ENCODE data around the gene KCNK2. TPM values are rescaled to one million over a fixed set of nuclear protein-coding genes. Genes with fewer than 3 reads are reported as not detected.

The KCNK2 gene
- total and polyA plus RNA-seq, 2 of the 4 experiments (the other 2 are of a cell fraction): 45.9 to 86.9 TPM

GRCh38 chr1:215192306-215192705 is 109.8 kb downstream of the KCNK2 start:
- Histone ChIP-seq H3K4me1 (ENCODE audit: control insufficient read depth, insufficient read depth, low read length) (peaks cover 5% of the 10 kb centered on the region), H3K14ac (replicated peaks; ENCODE audit: low read depth, low read length) (no peak overlapping the region), H2BK15ac (ENCODE audit: low read depth, low read length) (no peak overlapping the region), H3K4me3 (ENCODE audit: insufficient read depth, low read depth, low read length) (no peak overlapping the region), H3K4me2 (ENCODE audit: low read depth, low read length) (no peak overlapping the region), H3K18ac (ENCODE audit: low read depth, low read length) (no peak overlapping the region), H3K36me3 (ENCODE audit: control insufficient read depth, insufficient read depth, low read length) (no peaks in the 10 kb centered on the region), H3K9ac (ENCODE audit: low read depth, low read length) (no peak overlapping the region), H2BK120ac (ENCODE audit: low read depth, low read length) (no peak overlapping the region), H3K9me1 (ENCODE audit: insufficient read depth, low read length) (no peaks in the 10 kb centered on the region), H3K27me3 (ENCODE audit: control insufficient read depth, insufficient read depth, low read length) (peaks cover 3% of the 10 kb centered on the region; the same call in 1 of the 2 replicates), H3K23ac (ENCODE audit: low read depth, low read length) (no peak overlapping the region), H4K5ac (ENCODE audit: low read depth, low read length) (no peak overlapping the region), H2AK5ac (ENCODE audit: low read depth, low read length) (no peak overlapping the region), H3K79me1 (ENCODE audit: low read depth in 1 of 2, low read length in 2 of 2) (no peaks in the 10 kb centered on the region), H3K27ac (ENCODE audit: insufficient read depth, low read length) (no peak overlapping the region), H4K91ac (ENCODE audit: insufficient read depth, low read depth, low read length) (no peak overlapping the region), H3K56ac (ENCODE audit: extremely low read depth, insufficient read depth, low read length) (no peak overlapping the region), H4K8ac (ENCODE audit: low read depth in 2 of 2, low read length in 2 of 2) (no peak overlapping the region), H2BK5ac (ENCODE audit: low read depth, low read length, poor library complexity, severe bottlenecking) (no peak overlapping the region), H3K9me3 (ENCODE audit: control insufficient read depth, insufficient read depth, low read length) (no peaks in the 10 kb centered on the region), H2BK20ac (ENCODE audit: low read depth, low read length) (no peak overlapping the region), H2AK9ac (replicated peaks; ENCODE audit: low read depth, low read length, poor library complexity) (no peak overlapping the region), H4K20me1 (ENCODE audit: insufficient read depth, low read length) (no peaks in the 10 kb centered on the region), H3K4ac (ENCODE audit: low read depth, low read length) (no peak overlapping the region), H2AFZ (replicated peaks; ENCODE audit: low read length, poor library complexity) (no peak overlapping the region)
- BruUV-seq (replicated peaks): no TSS peak
- ChIA-PET CTCF (no interaction called here), POLR2A (ENCODE audit: unreplicated experiment) (no interaction called here)
- dilution Hi-C loops (cut with HindIII; ENCODE audit: low sequenced_read_pairs, unreplicated experiment): no loop called here
- in situ Hi-C loops (cut with MboI; ENCODE audit: low sequenced_read_pairs): no loop called here
- ATAC-seq (ENCODE audit: low read depth) (peak; percentile 85), DNase-seq (peak; percentile 84)
- intact Hi-C loops (cut with micrococcal nuclease): no loop called here
- TF ChIP-seq BHLHE40 (IDR thresholded peaks at IDR 0.05; ENCODE audit: low read depth, low read length) (peak; percentile 31; the same call in 1 of the 2 replicates), FOS (IDR thresholded peaks at IDR 0.05; ENCODE audit: low read depth, low read length) (peak; percentile 66), RFX5 (IDR thresholded peaks at IDR 0.05; ENCODE audit: low read depth, low read length) (no peak)
